ENCODE results near the gene SPTBN1.
"Not testable (repeated sequence)": the region's sequence is repeated elsewhere in the genome, so short reads cannot be mapped to it uniquely, and the experiment has no call there.

SPTBN1 gene

GRCh38 chr2:54503828-54504227 is 47.7 kb downstream of the SPTBN1 start:
- DNase-seq (ENCODE audit: low read depth), result no peak

GRCh38 chr2:54504866-54505265 is 48.7 kb downstream of the SPTBN1 start:
- DNase-seq (ENCODE audit: low read depth), result peak; percentile 57

DNA sequence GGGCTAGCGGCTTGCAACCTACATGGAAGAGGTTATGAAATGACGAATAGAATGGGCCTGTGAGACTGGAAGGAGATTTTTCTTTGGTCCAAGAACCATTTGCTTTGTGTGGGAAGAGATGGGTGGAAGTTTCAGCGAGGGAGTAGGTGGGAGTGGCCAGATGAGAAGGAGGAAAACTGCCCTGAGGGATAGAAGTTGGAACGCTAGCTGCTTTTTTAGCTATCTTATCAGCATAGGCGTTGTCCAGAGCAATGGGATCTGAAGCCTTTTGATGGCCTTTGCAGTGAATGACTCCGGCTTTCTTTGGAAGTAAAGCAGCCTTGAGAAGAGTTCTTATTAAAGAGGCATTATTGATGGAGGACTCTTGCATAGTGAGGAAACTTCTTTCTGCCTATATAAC is 52.4 kb downstream of the SPTBN1 start:
- DNase-seq (ENCODE audit: low read depth), result no peak

- DNase-seq (ENCODE audit: low read depth), result not testable (repeated sequence)
Measured at GRCh38 chr2:54509043-54509442, 52.9 kb downstream of the SPTBN1 start.

- DNase-seq (ENCODE audit: low read depth), result no peak
Measured at GRCh38 chr2:54510916-54511315, 54.8 kb downstream of the SPTBN1 start.

DNA sequence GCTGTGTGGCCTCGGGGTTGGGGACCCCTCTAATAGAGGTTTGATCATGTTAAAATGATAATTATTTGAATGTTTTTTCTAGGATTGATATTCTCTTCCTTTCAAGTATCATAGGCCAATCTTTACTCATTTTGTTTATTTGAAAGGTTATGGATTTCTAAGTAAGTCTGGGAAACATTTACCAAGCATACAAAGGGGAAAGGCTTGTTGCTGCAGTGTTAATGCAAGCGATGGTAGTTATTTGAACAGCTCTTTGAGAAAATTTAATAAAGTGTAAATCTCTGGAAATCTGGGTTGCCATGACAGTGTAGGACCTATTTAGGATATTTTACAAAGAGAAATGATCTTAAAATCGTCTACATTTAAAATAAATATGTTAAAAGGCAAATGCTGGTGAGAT is 56.1 kb downstream of the SPTBN1 start:
- DNase-seq (ENCODE audit: low read depth), result no peak

DNA sequence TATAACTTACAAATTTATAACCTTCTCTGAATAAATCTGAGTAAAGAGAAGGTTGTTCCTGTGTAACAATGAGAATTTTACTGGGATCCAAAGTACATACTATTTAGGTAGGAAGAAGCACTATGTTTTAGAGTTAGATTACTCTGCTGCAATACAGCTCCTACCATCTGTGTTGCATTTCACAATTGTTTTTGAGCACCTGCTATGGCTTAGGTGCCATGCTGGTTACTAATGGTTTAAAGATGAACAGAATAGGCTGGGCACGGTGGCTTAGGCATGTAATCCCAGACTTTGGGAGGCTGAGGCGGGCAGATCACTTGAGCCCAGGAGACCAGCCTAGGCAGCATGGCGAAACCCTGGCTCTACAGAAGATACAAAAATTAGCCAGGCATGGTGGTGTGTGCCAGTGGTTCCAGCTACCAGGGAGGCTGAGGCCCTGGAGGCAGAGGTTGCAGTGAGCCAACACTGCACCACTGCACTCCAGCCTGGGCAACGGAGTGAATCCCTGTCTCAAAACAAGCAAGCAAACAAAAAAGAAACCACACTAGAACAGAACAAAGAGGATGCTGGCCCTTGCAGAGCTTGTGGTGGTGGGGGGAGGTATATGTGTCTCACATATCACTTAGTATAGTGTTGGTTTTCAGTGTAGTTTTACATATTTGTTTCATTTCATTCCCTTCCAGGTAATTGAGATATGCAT is 56.7 kb downstream of the SPTBN1 start:
- DNase-seq (ENCODE audit: low read depth), result no peak

GRCh38 chr2:54513363-54513715 is 57.2 kb downstream of the SPTBN1 start:
- DNase-seq (ENCODE audit: low read depth), result no peak

DNA sequence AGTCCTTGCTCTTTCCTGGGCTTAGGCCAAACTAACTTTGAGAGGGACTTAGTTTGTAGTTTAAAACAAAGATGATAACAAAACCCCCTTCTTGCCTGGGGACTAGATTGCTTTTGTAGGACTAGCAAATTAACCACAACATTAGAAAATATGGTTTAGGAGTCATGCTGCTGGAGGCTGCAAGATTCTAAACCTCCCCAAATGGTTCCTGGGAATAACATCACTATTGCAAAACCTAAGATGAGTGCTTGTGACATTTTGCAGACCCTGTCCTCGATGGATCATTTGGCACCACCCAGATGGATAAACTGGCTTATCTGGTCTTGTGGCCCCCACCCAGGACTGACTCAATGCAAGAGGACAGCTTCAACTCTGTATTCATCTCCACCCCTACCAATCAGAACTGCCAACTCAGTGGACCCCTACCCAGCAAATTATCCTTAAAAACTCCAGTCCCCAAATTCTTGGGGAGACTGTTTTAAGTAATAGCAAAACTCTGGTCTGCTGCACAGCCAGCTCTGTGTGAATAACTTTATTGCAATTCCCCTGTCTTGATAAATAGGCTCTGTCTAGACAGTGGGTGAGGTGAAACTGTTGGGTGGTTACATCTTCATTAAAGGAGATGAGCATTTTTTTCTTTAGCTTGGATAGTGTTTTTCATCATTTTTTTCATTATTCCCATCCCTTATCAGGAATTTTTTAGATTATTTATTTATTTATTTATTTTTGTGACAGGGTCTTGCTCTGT is 58.9 kb downstream of the SPTBN1 start:
- DNase-seq (ENCODE audit: low read depth), result no peak

- DNase-seq (ENCODE audit: low read depth), result no peak
Measured at GRCh38 chr2:54516842-54517241, 60.7 kb downstream of the SPTBN1 start.

DNA sequence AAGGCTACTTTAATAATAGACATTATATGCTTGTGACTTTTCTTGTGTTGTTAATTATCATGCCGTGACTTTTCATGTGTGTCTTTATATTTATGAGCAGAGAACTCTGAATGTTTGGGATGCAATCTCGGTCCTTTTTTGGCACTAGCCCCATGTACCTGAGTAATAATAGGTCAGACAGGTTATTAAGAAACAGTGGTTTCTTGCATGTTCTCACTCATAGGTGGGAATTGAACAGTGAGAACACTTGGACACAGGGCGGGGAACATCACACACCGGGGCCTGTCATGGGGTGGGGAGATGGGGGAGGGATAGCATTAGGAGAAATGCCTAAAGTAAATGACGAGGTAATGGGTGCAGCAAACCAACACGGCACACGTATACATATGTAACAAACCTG is 61.9 kb downstream of the SPTBN1 start:
- DNase-seq (ENCODE audit: low read depth), result not testable (repeated sequence)

GRCh38 chr2:54518430-54518829 is 62.3 kb downstream of the SPTBN1 start:
- DNase-seq (ENCODE audit: low read depth), result no peak

- no peak for DNase-seq (ENCODE audit: low read depth)
Measured at GRCh38 chr2:54519841-54520459, 63.8 kb downstream of the SPTBN1 start.

DNA sequence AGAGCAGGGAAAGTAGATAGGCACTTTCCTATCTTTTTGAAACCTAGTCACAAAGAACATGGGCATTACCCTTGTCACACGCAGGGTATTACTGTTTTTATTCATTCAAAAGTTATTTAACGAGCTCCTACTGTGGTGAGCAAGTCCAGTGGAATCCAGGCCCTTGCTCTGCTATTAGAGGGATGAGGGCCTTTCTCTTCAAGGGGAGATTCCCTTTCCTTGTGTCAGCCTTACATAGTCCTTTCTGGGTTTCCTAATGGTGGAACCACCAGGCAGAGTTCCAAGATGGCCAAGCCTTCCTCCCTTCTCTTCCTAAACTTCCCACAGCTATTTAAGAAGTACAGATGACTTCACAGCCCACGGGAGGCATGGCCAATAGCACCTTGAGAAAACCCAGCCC is 64.6 kb downstream of the SPTBN1 start:
- peak; percentile 91 for DNase-seq (ENCODE audit: low read depth)

GRCh38 chr2:54522624-54523281 is 66.6 kb downstream of the SPTBN1 start:
- DNase-seq (ENCODE audit: low read depth), result no peak

- DNase-seq (ENCODE audit: low read depth), result no peak
Measured at GRCh38 chr2:54523324-54523959, 67.3 kb downstream of the SPTBN1 start.

DNA sequence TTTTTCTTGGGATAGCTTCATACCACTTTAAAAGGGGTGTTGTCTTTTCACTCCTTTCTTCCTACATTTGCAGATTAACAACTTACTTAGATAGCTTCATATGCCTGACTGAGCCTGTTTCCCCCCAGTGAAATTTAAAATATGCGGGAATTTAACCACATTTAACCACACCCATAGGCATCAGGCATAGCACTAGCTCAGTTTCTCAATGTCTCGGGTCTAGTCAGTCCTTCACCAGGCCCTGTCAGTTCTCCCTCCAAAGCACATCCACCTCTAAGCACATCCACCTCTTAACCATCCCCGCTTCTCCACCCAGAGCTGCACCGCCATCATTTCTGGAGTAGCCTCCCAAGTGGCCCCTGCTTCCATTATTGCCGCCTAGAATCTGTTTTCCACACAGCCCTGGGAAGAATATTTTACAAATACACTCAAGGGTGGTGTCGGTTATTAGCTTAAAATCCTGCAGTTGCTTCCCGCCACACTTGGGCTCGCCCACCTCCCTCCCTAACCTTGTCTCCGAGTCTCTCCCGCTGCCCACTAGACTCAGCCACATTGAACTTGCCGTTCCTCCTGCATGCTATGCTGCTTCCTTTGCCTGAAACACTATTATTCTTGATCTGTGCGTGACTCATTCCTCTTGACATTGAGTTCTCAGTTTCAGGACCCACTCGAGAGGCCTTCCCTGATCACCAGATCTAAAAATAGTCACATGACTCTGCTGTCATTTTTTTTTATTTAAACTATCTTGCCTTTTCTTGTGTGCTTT is 68.3 kb downstream of the SPTBN1 start:
- peak; percentile 47 for DNase-seq (ENCODE audit: low read depth)

DNA sequence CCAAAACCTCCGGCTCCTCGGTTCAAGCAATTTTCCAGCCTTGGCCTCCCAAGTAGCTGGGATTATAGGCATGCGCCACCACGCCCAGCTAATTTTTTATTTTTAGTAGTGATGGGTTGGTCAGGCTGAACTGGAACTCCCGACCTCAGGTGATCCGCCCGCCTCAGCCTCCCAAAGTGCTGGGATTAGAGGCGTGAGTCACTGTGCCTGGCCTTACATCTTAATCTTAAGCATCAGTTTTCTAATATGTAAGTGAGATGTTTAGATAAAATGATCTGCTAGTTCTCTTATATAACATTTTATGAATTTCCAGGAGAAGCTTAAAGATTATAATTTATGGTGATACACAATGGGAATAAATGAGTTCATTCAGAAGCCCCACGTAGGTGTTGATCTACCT is 69.2 kb downstream of the SPTBN1 start:
- DNase-seq (ENCODE audit: low read depth), result no peak

DNA sequence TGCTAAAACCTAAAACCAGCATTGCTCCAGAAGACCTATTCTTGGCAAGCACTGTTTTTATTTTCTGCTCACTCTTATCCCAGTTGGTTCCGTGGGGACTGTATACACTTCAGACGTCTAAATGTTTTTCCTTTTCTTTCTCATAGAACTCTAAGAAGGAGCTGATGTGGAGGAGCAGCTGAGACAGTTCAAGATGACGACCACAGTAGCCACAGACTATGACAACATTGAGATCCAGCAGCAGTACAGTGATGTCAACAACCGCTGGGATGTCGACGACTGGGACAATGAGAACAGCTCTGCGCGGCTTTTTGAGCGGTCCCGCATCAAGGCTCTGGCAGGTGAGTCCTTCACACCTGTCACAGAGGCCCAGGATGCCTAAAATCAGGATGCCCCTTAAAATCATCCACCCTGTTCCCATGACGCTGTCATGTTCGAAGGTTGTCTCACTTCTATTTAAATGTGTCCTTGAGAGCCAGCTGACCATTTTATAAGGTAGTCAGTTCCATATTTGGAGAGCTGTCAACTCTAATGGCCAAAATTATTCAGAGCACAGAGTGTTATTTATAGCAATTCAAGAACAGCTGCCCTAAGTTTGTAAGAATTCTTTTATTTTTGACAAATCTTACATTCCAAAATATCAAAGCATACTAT is 70.2 kb downstream of the SPTBN1 start:
- DNase-seq (ENCODE audit: low read depth), result no peak

DNA sequence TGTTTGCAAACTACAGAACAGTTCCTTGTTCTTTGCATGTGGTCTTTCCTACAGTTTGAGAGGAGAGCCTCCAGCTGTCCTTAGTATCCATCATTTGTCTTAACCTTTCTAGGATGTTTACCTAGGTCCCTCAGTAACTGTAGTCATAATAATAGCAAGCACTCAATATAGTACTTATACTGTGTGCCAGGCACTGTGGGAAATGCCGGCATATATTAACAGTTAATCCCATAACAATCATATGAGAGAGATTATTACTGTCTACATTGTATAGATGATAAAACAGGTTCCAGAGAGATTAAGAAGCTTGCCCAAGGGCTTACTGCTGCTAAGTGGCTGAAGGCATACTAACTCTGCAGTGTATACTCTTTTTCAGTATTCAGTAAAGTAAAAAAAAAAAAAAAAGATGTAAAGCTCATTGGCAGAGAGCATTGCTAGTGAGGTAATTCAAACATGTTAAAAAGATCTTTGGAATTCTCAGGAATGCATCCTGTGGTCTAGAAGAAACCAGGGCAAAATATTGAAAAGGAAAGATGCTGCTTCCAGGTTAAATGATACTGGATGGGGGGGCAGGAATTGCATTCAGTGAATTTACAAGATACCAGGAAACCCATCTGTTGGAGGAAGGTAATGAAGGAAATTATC is 72.3 kb downstream of the SPTBN1 start:
- no peak for DNase-seq (ENCODE audit: low read depth)

- not testable (repeated sequence) for DNase-seq (ENCODE audit: low read depth)
Measured at GRCh38 chr2:54529518-54529917, 73.4 kb downstream of the SPTBN1 start.

Data from GM04504 (cell line).